H1 (cell line): ENCODE measurements around the gene CEACAM6.

ENCODE experiments used
- ASH2L ChIP-seq: fragments of 200-600, 300-600 bp; sonication (generic); IDR thresholded peaks from one replicate; pipeline ENCODE4 v1.7.1; 2017; ENCODE audit warnings: low read length
- EGR1 ChIP-seq: IDR thresholded peaks from 2 replicates; pipeline ENCODE4 v1.6.1; 2011; ENCODE audit warnings: low read depth, low read length, borderline replicate concordance
- EZH2 ChIP-seq: fragments of 200-600 bp; sonication (generic); IDR thresholded peaks from 2 replicates; pipeline ENCODE4 v1.7.1; 2012; ENCODE audit warnings: low read depth, mild to moderate bottlenecking, moderate library complexity, low read length, inconsistent platforms; ENCODE audit not compliant: severe bottlenecking
- GABPA ChIP-seq: IDR thresholded peaks from 2 replicates; pipeline ENCODE4 v1.6.1; 2011; ENCODE audit warnings: mild to moderate bottlenecking, low read length, moderate library complexity, borderline replicate concordance; ENCODE audit not compliant: insufficient read depth
- KDM5A ChIP-seq: fragments of 200-600 bp; IDR thresholded peaks from 2 replicates; pipeline ENCODE4 v1.7.1; 2012; ENCODE audit warnings: mild to moderate bottlenecking, low read length, inconsistent platforms, mixed read lengths
- NRF1 ChIP-seq: IDR thresholded peaks from 2 replicates; pipeline ENCODE4 v1.6.1; 2011; ENCODE audit warnings: mild to moderate bottlenecking, low read depth, low read length, improper control_type of control experiment
- PHF8 ChIP-seq: fragments of 200-600 bp; sonication (generic); conservative IDR thresholded peaks from 2 replicates; pipeline ENCODE4 v1.7.1; 2012; ENCODE audit warnings: low read depth, mild to moderate bottlenecking, inconsistent platforms, low read length, moderate library complexity
- POLR2AphosphoS5 ChIP-seq: IDR thresholded peaks from 2 replicates; pipeline ENCODE4 v1.6.1; 2011; ENCODE audit warnings: low read depth, low read length
- ZNF274 ChIP-seq: IDR thresholded peaks from 2 replicates; pipeline ENCODE4 v1.7.0; 2012; ENCODE audit warnings: low read length, borderline replicate concordance; ENCODE audit errors: extremely low read depth
- TF ChIP-seq, protein P1 (sequence below): IDR thresholded peaks from 2 replicates; pipeline ENCODE4 v1.6.1; 2012; ENCODE audit warnings: inconsistent platforms
- TF ChIP-seq, protein P2 (sequence below), 3 experiments: IDR thresholded peaks; 1 replicate in 2 of 3; 2 replicates in 1 of 3; pipeline versions ENCODE4 v1.5.1 to v1.6.1; 2011; ENCODE audit warnings: low read length in 3 of 3, mild to moderate bottlenecking in 3 of 3, inconsistent platforms in 2 of 3, low read depth in 1 of 3, moderate library complexity in 1 of 3; ENCODE audit not compliant: insufficient read depth in 1 of 3; ENCODE audit errors: control extremely low read depth in 1 of 3
- TF ChIP-seq, protein P3 (sequence below): IDR thresholded peaks from 2 replicates; pipeline ENCODE4 v1.6.1; 2011; ENCODE audit warnings: low read length, improper control_type of control experiment
- TF ChIP-seq, protein P4 (sequence below): IDR thresholded peaks from 2 replicates; pipeline ENCODE4 v1.6.1; 2011; ENCODE audit warnings: low read depth, mild to moderate bottlenecking, low read length; ENCODE audit not compliant: insufficient read depth

DNA sequence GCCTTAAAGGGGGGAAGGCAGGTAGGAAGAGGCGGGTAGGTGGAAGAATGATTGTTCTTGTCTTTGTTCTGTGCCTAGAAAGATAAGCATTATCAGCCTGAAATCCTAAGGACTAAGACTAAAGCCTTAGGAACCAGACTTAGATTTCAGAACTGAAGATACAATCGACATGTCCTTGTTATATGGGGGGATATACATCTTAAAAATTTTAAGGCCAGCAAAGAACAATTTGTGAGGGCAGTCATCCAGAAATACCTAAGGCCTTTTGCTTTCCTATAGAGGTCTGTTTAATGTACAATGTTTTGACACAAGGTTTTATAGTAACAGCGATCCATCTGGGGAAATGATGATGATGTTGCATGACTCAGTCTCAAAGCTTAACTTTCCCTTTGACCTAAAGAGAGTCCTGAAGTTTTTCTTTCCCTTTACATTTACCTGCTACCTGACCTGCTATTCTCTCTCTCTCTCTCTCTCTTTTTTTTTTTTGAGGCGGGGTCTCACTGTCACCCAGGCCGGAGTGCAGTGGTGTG is 20.2 kb upstream of the CEACAM6 start:
- TF ChIP-seq, protein P1, sequence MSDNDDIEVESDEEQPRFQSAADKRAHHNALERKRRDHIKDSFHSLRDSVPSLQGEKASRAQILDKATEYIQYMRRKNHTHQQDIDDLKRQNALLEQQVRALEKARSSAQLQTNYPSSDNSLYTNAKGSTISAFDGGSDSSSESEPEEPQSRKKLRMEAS = no peak
- TF ChIP-seq ZNF274 (no peak), NRF1 (no peak), POLR2AphosphoS5 (no peak), ASH2L (no peak), KDM5A (no peak), PHF8 (no peak), EZH2 (no peak), EGR1 (no peak), GABPA (no peak)
- TF ChIP-seq, protein P2, sequence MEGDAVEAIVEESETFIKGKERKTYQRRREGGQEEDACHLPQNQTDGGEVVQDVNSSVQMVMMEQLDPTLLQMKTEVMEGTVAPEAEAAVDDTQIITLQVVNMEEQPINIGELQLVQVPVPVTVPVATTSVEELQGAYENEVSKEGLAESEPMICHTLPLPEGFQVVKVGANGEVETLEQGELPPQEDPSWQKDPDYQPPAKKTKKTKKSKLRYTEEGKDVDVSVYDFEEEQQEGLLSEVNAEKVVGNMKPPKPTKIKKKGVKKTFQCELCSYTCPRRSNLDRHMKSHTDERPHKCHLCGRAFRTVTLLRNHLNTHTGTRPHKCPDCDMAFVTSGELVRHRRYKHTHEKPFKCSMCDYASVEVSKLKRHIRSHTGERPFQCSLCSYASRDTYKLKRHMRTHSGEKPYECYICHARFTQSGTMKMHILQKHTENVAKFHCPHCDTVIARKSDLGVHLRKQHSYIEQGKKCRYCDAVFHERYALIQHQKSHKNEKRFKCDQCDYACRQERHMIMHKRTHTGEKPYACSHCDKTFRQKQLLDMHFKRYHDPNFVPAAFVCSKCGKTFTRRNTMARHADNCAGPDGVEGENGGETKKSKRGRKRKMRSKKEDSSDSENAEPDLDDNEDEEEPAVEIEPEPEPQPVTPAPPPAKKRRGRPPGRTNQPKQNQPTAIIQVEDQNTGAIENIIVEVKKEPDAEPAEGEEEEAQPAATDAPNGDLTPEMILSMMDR (IDR thresholded peaks at IDR 0.05; ENCODE audit: control extremely low read depth in 1 of 3, insufficient read depth in 1 of 3, low read depth in 1 of 3, low read length in 3 of 3) = no peak
- TF ChIP-seq, protein P3, sequence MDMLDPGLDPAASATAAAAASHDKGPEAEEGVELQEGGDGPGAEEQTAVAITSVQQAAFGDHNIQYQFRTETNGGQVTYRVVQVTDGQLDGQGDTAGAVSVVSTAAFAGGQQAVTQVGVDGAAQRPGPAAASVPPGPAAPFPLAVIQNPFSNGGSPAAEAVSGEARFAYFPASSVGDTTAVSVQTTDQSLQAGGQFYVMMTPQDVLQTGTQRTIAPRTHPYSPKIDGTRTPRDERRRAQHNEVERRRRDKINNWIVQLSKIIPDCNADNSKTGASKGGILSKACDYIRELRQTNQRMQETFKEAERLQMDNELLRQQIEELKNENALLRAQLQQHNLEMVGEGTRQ = no peak
- TF ChIP-seq, protein P4, sequence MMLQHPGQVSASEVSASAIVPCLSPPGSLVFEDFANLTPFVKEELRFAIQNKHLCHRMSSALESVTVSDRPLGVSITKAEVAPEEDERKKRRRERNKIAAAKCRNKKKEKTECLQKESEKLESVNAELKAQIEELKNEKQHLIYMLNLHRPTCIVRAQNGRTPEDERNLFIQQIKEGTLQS = no peak
